Measurements from ENCODE around the gene TRIM10. TPM values are rescaled to one million over a fixed set of nuclear protein-coding genes. Genes with fewer than 3 reads are reported as not detected.

The TRIM10 gene
- total and polyA plus RNA-seq, 2 donors (not counting 1 experiment from before 2014, with no cell fraction given): not detected

- Histone ChIP-seq H3K9ac (ENCODE audit: low read length) (no peak overlapping the region), H3K4me1 (ENCODE audit: control insufficient read depth in 2 of 2, insufficient read depth in 2 of 2, low read length in 2 of 2) (no peaks in the 10 kb centered on the region), H3K9me3 (ENCODE audit: control extremely low read depth in 1 of 3, control insufficient read depth in 2 of 3, insufficient read depth in 1 of 3, low read length in 2 of 3) (no peaks in the 10 kb centered on the region), H3K36me3 (replicated peaks in 1 of 2; ENCODE audit: control extremely low read depth in 1 of 2, control insufficient read depth in 1 of 2, extremely low read depth in 1 of 2, insufficient read depth in 2 of 2, low read length in 1 of 2) (no peaks in the 10 kb centered on the region), H3K27me3 (replicated peaks in 1 of 4; ENCODE audit: control extremely low read depth in 1 of 4, control insufficient read depth in 3 of 4, insufficient read depth in 4 of 4, low read length in 3 of 4) (peaks cover 0 to 39% (median 10%) of the 10 kb centered on the region in 4 experiments), H2AFZ (ENCODE audit: insufficient read depth, low read depth, low read length, poor library complexity, severe bottlenecking) (no peak overlapping the region), H4K20me1 (ENCODE audit: control insufficient read depth, insufficient read depth, low read length, poor library complexity, severe bottlenecking) (no peaks in the 10 kb centered on the region), H3K4me2 (replicated peaks; ENCODE audit: low read depth, low read length, poor library complexity, severe bottlenecking) (no peak overlapping the region), H3K27ac (ENCODE audit: low read length in 2 of 2) (no peak overlapping the region), H3K4me3 (ENCODE audit: control extremely low read depth in 1 of 5, extremely low read depth in 1 of 5, insufficient read depth in 1 of 5, low read depth in 2 of 5, low read length in 4 of 5) (no peak overlapping the region), H3K79me2 (ENCODE audit: control insufficient read depth, insufficient read depth, low read length) (no peaks in the 10 kb centered on the region)
- no peak overlapping the region for H3K4me3 Mint-ChIP-seq
- DNase-seq (no peak), ATAC-seq (ENCODE audit: low read depth) (no peak)
- CTCF ChIA-PET: no interaction called here
- POLR2A ChIA-PET: no interaction called here
- intact Hi-C loops (cut with micrococcal nuclease): no loop called here
- 83% methylated on average over 6 of the region's 7 CpGs for WGBS (ENCODE audit: insufficient coverage)
- H3K9me3 Mint-ChIP-seq (ENCODE audit: insufficient read depth): no peaks in the 10 kb centered on the region
- H3K4me1 Mint-ChIP-seq: no peaks in the 10 kb centered on the region
- H3K27me3 Mint-ChIP-seq: peaks cover 49% of the 10 kb centered on the region
- no peak for TF ChIP-seq EZH2 (IDR thresholded peaks at IDR 0.05; ENCODE audit: borderline replicate concordance, insufficient read depth, low read depth, low read length, poor library complexity, severe bottlenecking)
- TF ChIP-seq CTCF (IDR thresholded peaks at IDR 0.05): no peak
- no peak overlapping the region for H3K27ac Mint-ChIP-seq
Measured at GRCh38 chr6:30149858-30150550, 11.0 kb downstream of the TRIM10 start.

GRCh38 chr6:30149234-30149633, 11.8 kb downstream of the TRIM10 start:
- Histone ChIP-seq H3K36me3 (replicated peaks in 1 of 2; ENCODE audit: control extremely low read depth in 1 of 2, control insufficient read depth in 1 of 2, extremely low read depth in 1 of 2, insufficient read depth in 2 of 2, low read length in 1 of 2) (no peaks in the 10 kb centered on the region), H2AFZ (ENCODE audit: insufficient read depth, low read depth, low read length, poor library complexity, severe bottlenecking) (no peak overlapping the region), H3K9ac (ENCODE audit: low read length) (no peak overlapping the region), H3K27ac (ENCODE audit: low read length in 2 of 2) (no peak overlapping the region), H3K4me2 (replicated peaks; ENCODE audit: low read depth, low read length, poor library complexity, severe bottlenecking) (no peak overlapping the region), H3K4me1 (ENCODE audit: control insufficient read depth in 2 of 2, insufficient read depth in 2 of 2, low read length in 2 of 2) (no peaks in the 10 kb centered on the region), H3K79me2 (ENCODE audit: control insufficient read depth, insufficient read depth, low read length) (no peaks in the 10 kb centered on the region), H3K4me3 (ENCODE audit: control extremely low read depth in 1 of 5, extremely low read depth in 1 of 5, insufficient read depth in 1 of 5, low read depth in 2 of 5, low read length in 4 of 5) (no peak overlapping the region), H4K20me1 (ENCODE audit: control insufficient read depth, insufficient read depth, low read length, poor library complexity, severe bottlenecking) (no peaks in the 10 kb centered on the region), H3K9me3 (ENCODE audit: control extremely low read depth in 1 of 3, control insufficient read depth in 2 of 3, insufficient read depth in 1 of 3, low read length in 2 of 3) (no peaks in the 10 kb centered on the region), H3K27me3 (replicated peaks in 1 of 4; ENCODE audit: control extremely low read depth in 1 of 4, control insufficient read depth in 3 of 4, insufficient read depth in 4 of 4, low read length in 3 of 4) (peaks cover 0 to 35% (median 6%) of the 10 kb centered on the region in 4 experiments)
- TF ChIP-seq EZH2 (IDR thresholded peaks at IDR 0.05; ENCODE audit: borderline replicate concordance, insufficient read depth, low read depth, low read length, poor library complexity, severe bottlenecking) (no peak), CTCF (IDR thresholded peaks at IDR 0.05) (no peak)
- ATAC-seq (ENCODE audit: low read depth): no peak
- CTCF ChIA-PET: no interaction called here
- Mint-ChIP-seq H3K4me3 (no peak overlapping the region), H3K9me3 (ENCODE audit: insufficient read depth) (no peaks in the 10 kb centered on the region), H3K27me3 (peaks cover 52% of the 10 kb centered on the region), H3K27ac (no peak overlapping the region), H3K4me1 (no peaks in the 10 kb centered on the region)
- intact Hi-C loops (cut with micrococcal nuclease): no loop called here
- WGBS (ENCODE audit: insufficient coverage): no CpG with 5 or more reads among the region's 3 CpGs
- POLR2A ChIA-PET: interaction anchor here (0.5 kb wide), 1 partner anchor 8 kb away, joined by 4 read pairs; no protein-coding TSS in a partner anchor
- DNase-seq: no peak

All from B cell (primary cell).